ENCODE results near the gene ZNF213.

Gene ZNF213

GRCh38 chr16:3101018-3101840 lies 33.6 kb upstream of the ZNF213 start:
- no peak for DNase-seq (ENCODE audit: low read depth in 2 of 2)

- DNase-seq (ENCODE audit: low read depth in 2 of 2) = no peak
Observed at GRCh38 chr16:3101841-3102470, 32.9 kb upstream of the ZNF213 start.

- peak; percentile 82 to 90 for DNase-seq (ENCODE audit: low read depth in 2 of 2)
Observed at GRCh38 chr16:3106205-3106928, 28.5 kb upstream of the ZNF213 start.

GRCh38 chr16:3112058-3112880 lies 22.6 kb upstream of the ZNF213 start, which contains the start of gene ZNF205:
Gene ZNF205 (plus strand): TSS chr16:3112586. CDS start chr16:3113431, 845 bp downstream.
- DNase-seq (ENCODE audit: low read depth in 2 of 2) = no peak

GRCh38 chr16:3112881-3113574 lies 21.8 kb upstream of the ZNF213 start:
- no peak for DNase-seq (ENCODE audit: low read depth in 2 of 2)

GRCh38 chr16:3113765-3114479 lies 20.9 kb upstream of the ZNF213 start:
- DNase-seq (ENCODE audit: low read depth in 2 of 2) = no peak

GRCh38 chr16:3115003-3115402 lies 19.8 kb upstream of the ZNF213 start:
- DNase-seq (ENCODE audit: low read depth in 2 of 2) = no peak

- DNase-seq (ENCODE audit: low read depth in 2 of 2) = no peak
Observed at GRCh38 chr16:3115561-3115960, 19.3 kb upstream of the ZNF213 start.

- DNase-seq (ENCODE audit: low read depth in 2 of 2) = no peak
Observed at GRCh38 chr16:3118204-3118790, 16.5 kb upstream of the ZNF213 start.

GRCh38 chr16:3118846-3119245 lies 16.0 kb upstream of the ZNF213 start:
- DNase-seq (ENCODE audit: low read depth in 2 of 2) = no peak

GRCh38 chr16:3119286-3119685 lies 15.5 kb upstream of the ZNF213 start:
- DNase-seq (ENCODE audit: low read depth in 2 of 2) = no peak

GRCh38 chr16:3119701-3120408 lies 15.0 kb upstream of the ZNF213 start:
- DNase-seq (ENCODE audit: low read depth in 2 of 2) = no peak

GRCh38 chr16:3120435-3120834 lies 14.4 kb upstream of the ZNF213 start:
- DNase-seq (ENCODE audit: low read depth in 2 of 2) = no peak

GRCh38 chr16:3121851-3122467 lies 12.9 kb upstream of the ZNF213 start:
- DNase-seq (ENCODE audit: low read depth in 2 of 2) = no peak

GRCh38 chr16:3122926-3123570 lies 11.8 kb upstream of the ZNF213 start:
- no peak for DNase-seq (ENCODE audit: low read depth in 2 of 2)

GRCh38 chr16:3123986-3124886 lies 10.6 kb upstream of the ZNF213 start:
- peak; percentile 94 to 98 for DNase-seq (ENCODE audit: low read depth in 2 of 2)

GRCh38 chr16:3127745-3128144 lies 7.1 kb upstream of the ZNF213 start:
- DNase-seq (ENCODE audit: low read depth in 2 of 2) = no peak
